Activated CD4-positive, alpha-beta T cell treated with anti-CD3 and anti-CD28 coated beads, Interleukin-2, amount 10 ng/mL, durations not matched to agents 7 days and 5 days (primary cell): ENCODE measurements around the gene SH3BGR. TPM values are rescaled to one million over a fixed set of nuclear protein-coding genes. Genes with fewer than 3 reads are reported as not detected.
"Not testable (repeated sequence)": the region's sequence is repeated elsewhere in the genome, so short reads cannot be mapped to it uniquely, and the experiment has no call there.

Experiments used
- CTCF ChIA-PET: fragments of 350-600 bp; sonication (Branson Sonifier 250); formaldehyde crosslinking; loops from one replicate; lab custom pipeline; 2021; ENCODE audit warnings: antibody characterized with exemption; lab: Charles Lee
- POLR2A ChIA-PET: fragments of 350-600 bp; sonication (Branson Sonifier 250); formaldehyde crosslinking; loops from one replicate; lab custom pipeline; 2021; ENCODE audit warnings: antibody characterized with exemption; lab: Charles Lee
- DNase-seq: peaks from one replicate; pipeline ENCODE4 v3.0.0-alpha.2; 2020
- H3K27ac Mint-ChIP-seq: one replicate; pipeline ENCODE4 v1.8.0; 2021; ENCODE audit warnings: mild to moderate bottlenecking, moderate library complexity, mixed read lengths
- H3K27me3 Mint-ChIP-seq: one replicate; pipeline ENCODE4 v1.8.0; 2021; ENCODE audit warnings: mixed read lengths
- H3K36me3 Mint-ChIP-seq: one replicate; pipeline ENCODE4 v1.8.0; 2021; ENCODE audit warnings: low read depth, mixed read lengths
- H3K4me1 Mint-ChIP-seq: one replicate; pipeline ENCODE4 v1.8.0; 2021; ENCODE audit warnings: mixed read lengths
- H3K4me3 Mint-ChIP-seq: one replicate; pipeline ENCODE4 v1.8.0; 2021; ENCODE audit warnings: mild to moderate bottlenecking, moderate library complexity, mixed read lengths
- H3K9me3 Mint-ChIP-seq: one replicate; pipeline ENCODE4 v1.8.0; 2021; ENCODE audit warnings: mixed read lengths
- total RNA-seq, 2 experiments: library from RNA; stranded (reverse); gene quantifications; one replicate each; pipeline ENCODE4 v1.2.3, GENCODE V29; 2021

The SH3BGR gene
- 1 to 10 TPM in 1 of 2 experiments, under 1 TPM in 1; 0.89 to 1.6 TPM for total RNA-seq

DNA sequence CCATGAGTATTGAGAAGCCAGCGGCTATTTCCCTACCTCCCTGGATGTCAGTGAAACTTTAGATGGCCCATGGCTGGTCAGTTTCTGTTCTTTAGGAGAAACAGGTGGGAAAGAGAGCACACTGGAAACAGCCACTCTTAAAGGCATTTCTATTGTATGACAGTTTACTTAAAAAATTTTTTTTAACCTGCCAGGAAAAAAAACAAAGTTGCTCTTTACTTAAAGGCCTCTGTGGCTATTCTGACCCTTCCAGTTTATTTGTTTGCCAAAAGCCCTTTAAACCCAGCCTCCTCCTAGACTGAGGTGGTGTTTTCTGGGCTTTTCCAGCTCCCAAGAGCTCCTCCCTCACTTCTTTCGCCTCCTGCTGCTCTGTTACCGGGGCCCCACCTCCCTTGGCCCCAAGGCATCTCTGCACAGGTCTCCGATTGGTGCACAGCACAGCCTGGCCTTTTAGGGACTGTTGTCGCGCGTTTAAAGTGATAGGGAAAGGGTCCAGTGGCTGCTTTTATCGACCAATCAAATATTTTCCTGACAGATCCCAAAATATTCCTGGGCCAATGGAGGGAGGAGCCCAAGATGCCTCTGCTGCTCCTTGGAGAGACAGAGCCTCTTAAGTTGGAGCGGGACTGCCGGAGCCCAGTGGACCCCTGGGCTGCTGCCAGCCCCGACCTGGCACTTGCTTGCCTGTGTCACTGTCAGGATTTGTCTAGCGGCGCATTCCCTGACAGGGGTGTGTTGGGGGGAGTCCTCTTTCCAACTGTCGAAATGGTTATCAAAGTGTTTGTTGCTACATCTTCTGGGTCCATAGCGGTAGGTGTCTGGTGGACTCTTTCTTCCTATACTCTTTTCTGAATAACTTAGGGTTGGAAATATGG, at the start of gene SH3BGR:
SH3BGR (plus strand) TSS at position 639 of the 875 bp plus-strand sequence; CDS start at position 766, 127 bp downstream.
- peaks cover 6% of the 10 kb centered on the region for H3K27me3 Mint-ChIP-seq
- no peak within 1 kb of the TSS for H3K4me3 Mint-ChIP-seq
- no peak for DNase-seq
- H3K4me1 Mint-ChIP-seq: peaks cover 6% of the 10 kb centered on the region
- no peak within 1 kb of the TSS for H3K27ac Mint-ChIP-seq
- ChIA-PET CTCF (no interaction called here), POLR2A (no interaction called here)
- no peaks in the 10 kb centered on the region for H3K36me3 Mint-ChIP-seq
- H3K9me3 Mint-ChIP-seq: no peaks in the 10 kb centered on the region

DNA sequence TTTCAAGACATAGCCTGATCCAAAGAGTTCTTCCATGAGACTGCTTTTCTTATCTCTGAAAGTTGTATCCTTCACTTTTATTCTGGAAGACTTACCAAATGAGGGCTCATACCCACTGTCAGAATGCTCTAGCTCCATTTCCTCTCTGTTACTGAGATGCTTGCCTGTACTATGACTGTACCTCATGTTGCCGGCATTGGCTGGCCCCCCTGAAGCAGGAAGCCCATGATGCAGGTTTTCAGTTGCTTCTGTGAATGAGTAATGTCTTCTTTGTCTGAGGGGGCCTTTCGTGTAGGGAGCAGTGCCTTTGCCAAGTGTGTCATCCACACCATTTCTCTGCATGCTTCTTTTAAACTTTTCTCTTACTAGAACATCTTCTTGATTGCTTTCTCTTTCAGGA, 45.7 kb upstream of the SH3BGR start:
- H3K27ac Mint-ChIP-seq: no peak overlapping the region
- DNase-seq: no peak
- ChIA-PET CTCF (no interaction called here), POLR2A (no interaction called here)
- no peaks in the 10 kb centered on the region for H3K4me1 Mint-ChIP-seq
- no peaks in the 10 kb centered on the region for H3K27me3 Mint-ChIP-seq
- peaks cover 10% of the 10 kb centered on the region for H3K36me3 Mint-ChIP-seq
- peaks cover 15% of the 10 kb centered on the region for H3K9me3 Mint-ChIP-seq
- no peak overlapping the region for H3K4me3 Mint-ChIP-seq

GRCh38 chr21:39419204-39419603, 32.6 kb upstream of the SH3BGR start:
- H3K4me3 Mint-ChIP-seq, H3K27ac Mint-ChIP-seq, POLR2A ChIA-PET, H3K4me1 Mint-ChIP-seq, H3K9me3 Mint-ChIP-seq, DNase-seq, H3K36me3 Mint-ChIP-seq, H3K27me3 Mint-ChIP-seq: not testable (repeated sequence)
- CTCF ChIA-PET: interaction anchor here (0.6 kb wide), 1 partner anchor 48 kb away, joined by 3 read pairs; no protein-coding TSS in a partner anchor

- ChIA-PET CTCF (interaction anchor here (1.8 kb wide), 1 partner anchor 18 kb away, joined by 4 read pairs; no protein-coding TSS in a partner anchor), POLR2A (no interaction called here)
- Mint-ChIP-seq H3K4me3 (no peak overlapping the region), H3K27me3 (no peaks in the 10 kb centered on the region), H3K4me1 (no peaks in the 10 kb centered on the region), H3K36me3 (no peaks in the 10 kb centered on the region), H3K9me3 (no peaks in the 10 kb centered on the region), H3K27ac (no peak overlapping the region)
- no peak for DNase-seq
Observed at GRCh38 chr21:39422527-39423241, 29.1 kb upstream of the SH3BGR start.

DNA sequence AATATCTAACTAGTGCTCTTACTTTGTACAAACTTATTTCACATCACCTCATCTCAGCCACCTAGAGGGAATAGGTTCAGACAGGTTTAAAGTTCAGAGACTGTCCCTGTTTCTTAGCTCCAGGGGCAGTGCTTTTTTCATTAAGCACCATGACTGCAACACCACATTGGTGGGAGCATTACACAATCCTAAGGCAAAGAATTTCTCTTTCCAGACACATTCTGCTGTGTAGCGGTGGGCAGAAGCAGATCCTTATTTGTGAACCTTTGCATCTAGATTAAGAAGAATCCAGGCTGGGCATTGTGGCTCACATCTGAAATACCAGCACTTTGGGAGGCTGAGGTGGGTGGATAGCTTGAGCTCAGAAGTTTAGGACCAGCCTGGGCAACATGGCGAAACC, 22.3 kb upstream of the SH3BGR start:
- CTCF ChIA-PET: no interaction called here
- H3K4me1 Mint-ChIP-seq: no peaks in the 10 kb centered on the region

GRCh38 chr21:39430016-39430415, 21.8 kb upstream of the SH3BGR start:
- Mint-ChIP-seq H3K4me3 (no peak overlapping the region), H3K27me3 (peaks cover 14% of the 10 kb centered on the region), H3K27ac (no peak overlapping the region), H3K9me3 (no peaks in the 10 kb centered on the region), H3K4me1 (no peaks in the 10 kb centered on the region), H3K36me3 (no peaks in the 10 kb centered on the region)
- DNase-seq: no peak
- POLR2A ChIA-PET: no interaction called here
- CTCF ChIA-PET: interaction anchor here (0.8 to 1.5 kb wide), 3 partner anchors 10 to 14 kb away, joined by 3 to 5 read pairs (median 3); no protein-coding TSS in a partner anchor

More for the DNA sequence above, 22.3 kb upstream of the SH3BGR start:
- Mint-ChIP-seq H3K36me3 (no peaks in the 10 kb centered on the region), H3K27me3 (peaks cover 14% of the 10 kb centered on the region), H3K27ac (no peak overlapping the region), H3K4me3 (no peak overlapping the region), H3K9me3 (no peaks in the 10 kb centered on the region)
- DNase-seq: no peak
- POLR2A ChIA-PET: no interaction called here

DNA sequence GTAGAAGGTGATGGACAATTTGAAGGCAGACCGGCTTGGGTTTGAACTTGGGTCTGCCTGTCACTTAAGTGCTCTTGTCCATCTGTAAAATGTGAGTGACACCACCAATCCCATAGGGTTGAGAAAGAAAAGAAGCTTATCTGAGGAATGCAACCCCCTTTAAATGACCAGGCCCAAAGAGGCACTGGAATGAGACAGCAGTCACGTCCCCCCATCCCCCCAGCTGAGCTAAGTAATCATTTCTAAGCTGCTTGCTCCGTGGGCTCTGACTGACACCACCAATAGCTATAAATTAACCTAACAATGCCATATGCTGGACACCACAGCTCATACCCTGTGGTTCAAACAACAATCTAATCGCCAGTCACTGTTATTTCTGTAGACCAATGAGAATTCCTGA, 21.3 kb upstream of the SH3BGR start:
- Mint-ChIP-seq H3K4me3 (no peak overlapping the region), H3K9me3 (no peaks in the 10 kb centered on the region), H3K27me3 (peaks cover 14% of the 10 kb centered on the region), H3K4me1 (no peaks in the 10 kb centered on the region), H3K27ac (no peak overlapping the region), H3K36me3 (no peaks in the 10 kb centered on the region)
- POLR2A ChIA-PET: no interaction called here
- CTCF ChIA-PET: interaction anchor here (0.8 to 1.5 kb wide), 3 partner anchors 10 to 14 kb away, joined by 3 to 5 read pairs (median 3); no protein-coding TSS in a partner anchor
- DNase-seq: no peak

DNA sequence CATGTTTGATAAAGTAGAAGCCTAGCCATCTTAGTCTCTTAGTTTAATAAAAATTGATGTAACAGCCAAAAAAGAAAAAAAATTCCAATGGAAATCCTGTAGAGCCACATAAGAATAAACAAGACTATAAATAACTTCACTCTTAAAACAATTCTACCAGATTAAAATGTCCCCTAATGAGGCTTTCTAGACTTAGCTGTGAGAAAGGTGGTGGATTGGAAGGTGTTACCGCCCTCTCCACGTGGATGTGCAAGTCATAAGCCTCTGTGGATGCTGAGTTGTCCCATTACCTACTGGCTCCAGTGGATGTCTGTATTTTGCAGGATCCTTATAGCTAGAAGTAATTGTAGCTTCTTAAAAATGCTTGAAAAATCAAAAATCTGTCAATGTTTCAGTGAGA, 20.8 kb upstream of the SH3BGR start:
- Mint-ChIP-seq H3K36me3 (no peaks in the 10 kb centered on the region), H3K4me1 (no peaks in the 10 kb centered on the region), H3K27me3 (peaks cover 14% of the 10 kb centered on the region), H3K27ac (no peak overlapping the region), H3K9me3 (no peaks in the 10 kb centered on the region), H3K4me3 (no peak overlapping the region)
- POLR2A ChIA-PET: no interaction called here
- CTCF ChIA-PET: interaction anchor here (1.1 to 1.5 kb wide), 2 partner anchors 9 to 11 kb away, joined by 3 to 5 read pairs; no protein-coding TSS in a partner anchor
- DNase-seq: no peak

DNA sequence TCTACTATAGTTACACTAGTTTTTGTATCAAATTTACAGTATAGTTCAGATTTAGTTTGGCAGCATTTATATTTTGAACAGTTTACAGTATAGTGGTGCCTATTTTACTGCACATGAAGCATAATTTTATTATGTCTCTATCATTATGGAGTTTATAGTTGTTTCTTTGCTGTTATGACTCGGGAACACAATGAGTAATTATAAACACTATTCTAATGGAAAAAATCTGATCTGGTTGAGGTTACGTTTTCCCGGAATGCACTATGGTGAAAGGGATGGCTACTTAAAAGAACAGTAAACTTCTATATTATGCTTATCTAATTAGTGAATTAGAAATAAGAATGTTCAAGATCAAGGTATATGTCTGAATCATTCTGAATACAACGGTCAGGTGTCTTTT, 16.8 kb upstream of the SH3BGR start:
- Mint-ChIP-seq H3K27me3 (peaks cover 22% of the 10 kb centered on the region), H3K27ac (no peak overlapping the region), H3K9me3 (no peaks in the 10 kb centered on the region), H3K36me3 (no peaks in the 10 kb centered on the region), H3K4me1 (no peaks in the 10 kb centered on the region), H3K4me3 (no peak overlapping the region)
- DNase-seq: no peak
- CTCF ChIA-PET: no interaction called here
- POLR2A ChIA-PET: no interaction called here

DNA sequence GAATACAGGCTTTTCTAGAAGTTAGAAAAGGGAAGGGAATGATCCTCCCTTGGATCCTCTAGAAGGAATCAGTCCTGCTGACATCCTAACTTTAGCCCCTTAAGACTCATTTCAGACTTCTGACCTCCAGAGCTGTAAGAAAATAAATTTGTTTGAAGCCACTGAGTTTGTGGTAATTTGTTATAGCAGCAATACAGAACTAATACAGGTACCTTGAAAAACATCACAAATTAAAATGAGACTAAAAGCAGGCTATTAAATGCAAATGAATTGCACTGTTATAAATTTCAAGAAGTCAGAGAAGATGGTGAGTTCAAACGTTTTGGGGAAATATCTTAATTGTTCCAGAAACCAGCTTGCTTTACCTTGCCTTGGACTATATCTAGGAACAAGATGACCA, 12.5 kb upstream of the SH3BGR start:
- ChIA-PET POLR2A (no interaction called here), CTCF (no interaction called here)
- H3K4me3 Mint-ChIP-seq: no peak overlapping the region
- H3K9me3 Mint-ChIP-seq: no peaks in the 10 kb centered on the region
- peak overlapping the region; percentile 3 for H3K27ac Mint-ChIP-seq
- H3K4me1 Mint-ChIP-seq: no peaks in the 10 kb centered on the region
- DNase-seq: no peak
- no peaks in the 10 kb centered on the region for H3K36me3 Mint-ChIP-seq
- peaks cover 21% of the 10 kb centered on the region for H3K27me3 Mint-ChIP-seq

DNA sequence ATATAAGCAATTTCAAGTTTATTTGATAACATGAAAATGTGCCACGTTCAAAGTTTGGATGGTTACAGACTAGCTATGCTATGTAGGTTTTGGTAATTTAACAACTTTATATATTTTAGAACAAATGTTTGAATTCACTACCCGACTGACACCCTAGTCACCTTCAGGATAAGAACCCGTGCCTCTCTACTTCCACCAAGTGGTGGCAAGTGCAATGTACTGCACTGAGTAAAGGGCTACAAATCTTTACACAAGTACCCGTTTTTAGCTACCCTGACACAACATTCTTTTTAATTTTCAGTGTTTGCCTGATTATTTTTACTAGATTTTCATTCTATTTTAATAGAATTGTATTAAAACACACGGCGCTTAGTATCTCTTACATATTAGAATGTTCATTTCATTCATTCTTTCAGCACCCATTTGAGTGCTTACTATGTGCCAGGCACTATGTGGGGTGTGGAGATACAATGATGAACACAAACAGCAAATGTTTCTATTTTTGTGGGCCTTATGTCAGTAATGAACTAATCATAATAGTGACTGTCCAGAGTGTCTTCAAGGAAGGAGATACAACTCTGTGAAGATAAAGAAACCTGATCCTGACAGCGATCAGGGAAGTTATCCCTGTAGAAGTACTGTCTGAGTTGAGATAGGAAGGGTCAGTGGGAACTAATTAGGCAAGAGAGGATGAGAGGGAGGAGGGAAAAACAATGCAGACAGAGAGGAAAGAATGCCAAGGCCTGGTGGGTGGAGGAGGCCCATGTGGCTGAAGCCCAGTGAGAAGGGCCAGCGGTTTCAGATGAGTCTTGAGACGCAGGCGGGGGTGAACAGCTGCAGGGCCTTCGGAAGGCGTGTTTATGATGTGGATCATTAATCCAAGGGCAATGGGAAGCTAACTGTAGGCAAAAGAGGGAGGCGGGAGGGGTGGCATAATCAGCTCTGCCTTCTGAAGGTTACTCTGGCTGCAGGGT, 10.0 kb upstream of the SH3BGR start:
- H3K27me3 Mint-ChIP-seq: peaks cover 23% of the 10 kb centered on the region
- CTCF ChIA-PET: interaction anchor here (0.6 to 2.1 kb wide), 7 partner anchors 11 to 929 kb away, joined by 3 to 5 read pairs (median 4); partner anchors contain the start of gene PSMG1
- DNase-seq: peak; percentile 61
- peaks cover 15% of the 10 kb centered on the region for H3K4me1 Mint-ChIP-seq
- no peaks in the 10 kb centered on the region for H3K9me3 Mint-ChIP-seq
- H3K27ac Mint-ChIP-seq: no peak overlapping the region
- POLR2A ChIA-PET: interaction anchor here (1.0 kb wide), 1 partner anchor 256 kb away, joined by 3 read pairs; no protein-coding TSS in a partner anchor
- H3K36me3 Mint-ChIP-seq: no peaks in the 10 kb centered on the region
- H3K4me3 Mint-ChIP-seq: no peak overlapping the region
